Esophagus squamous epithelium (tissue), 4 donors: ENCODE results near the gene MTERF2.

Experiments
- POLR2A ChIP-seq, 4 donors: fragments of 450-650 bp; IDR thresholded peaks; one replicate each; pipeline ENCODE4 v1.6.1; 2017; ENCODE audit warnings: antibody characterized with exemption in 4 of 4, mild to moderate bottlenecking in 4 of 4, moderate library complexity in 3 of 4
- TF ChIP-seq, protein P1 (sequence below), 6 experiments: fragments of 450-650 bp in 4 of 6; fragments of 200-600 bp in 2 of 6; sonication (generic) in 2 of 6; IDR thresholded peaks; one replicate each; pipeline ENCODE4 v1.5.1; 2016 to 2019; ENCODE audit warnings: antibody characterized with exemption in 6 of 6, mild to moderate bottlenecking in 4 of 6, moderate library complexity in 4 of 6

DNA sequence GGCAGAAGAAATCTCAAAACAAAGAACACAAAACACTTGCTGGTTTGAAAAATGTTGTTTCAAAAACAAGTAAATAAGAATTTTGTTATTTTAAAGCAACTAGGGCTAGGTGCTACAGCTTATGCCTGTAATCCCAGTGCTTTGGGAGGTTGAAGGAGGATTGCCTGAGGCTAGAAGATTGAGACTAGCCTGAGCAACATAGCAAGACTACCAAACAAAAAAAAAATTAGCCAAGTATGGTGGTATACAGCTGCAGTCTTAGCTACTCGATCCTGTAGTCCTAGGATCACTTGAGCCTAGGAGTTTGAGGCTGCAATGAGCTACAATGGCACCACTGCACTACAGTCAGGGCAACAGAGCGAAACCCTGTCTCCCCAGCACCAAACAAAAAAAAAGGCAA lies 32.6 kb upstream of the MTERF2 start:
- TF ChIP-seq, protein P1, sequence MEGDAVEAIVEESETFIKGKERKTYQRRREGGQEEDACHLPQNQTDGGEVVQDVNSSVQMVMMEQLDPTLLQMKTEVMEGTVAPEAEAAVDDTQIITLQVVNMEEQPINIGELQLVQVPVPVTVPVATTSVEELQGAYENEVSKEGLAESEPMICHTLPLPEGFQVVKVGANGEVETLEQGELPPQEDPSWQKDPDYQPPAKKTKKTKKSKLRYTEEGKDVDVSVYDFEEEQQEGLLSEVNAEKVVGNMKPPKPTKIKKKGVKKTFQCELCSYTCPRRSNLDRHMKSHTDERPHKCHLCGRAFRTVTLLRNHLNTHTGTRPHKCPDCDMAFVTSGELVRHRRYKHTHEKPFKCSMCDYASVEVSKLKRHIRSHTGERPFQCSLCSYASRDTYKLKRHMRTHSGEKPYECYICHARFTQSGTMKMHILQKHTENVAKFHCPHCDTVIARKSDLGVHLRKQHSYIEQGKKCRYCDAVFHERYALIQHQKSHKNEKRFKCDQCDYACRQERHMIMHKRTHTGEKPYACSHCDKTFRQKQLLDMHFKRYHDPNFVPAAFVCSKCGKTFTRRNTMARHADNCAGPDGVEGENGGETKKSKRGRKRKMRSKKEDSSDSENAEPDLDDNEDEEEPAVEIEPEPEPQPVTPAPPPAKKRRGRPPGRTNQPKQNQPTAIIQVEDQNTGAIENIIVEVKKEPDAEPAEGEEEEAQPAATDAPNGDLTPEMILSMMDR (IDR thresholded peaks at IDR 0.05), result no peak
- no peak for TF ChIP-seq POLR2A (IDR thresholded peaks at IDR 0.05)
